Activated CD8-positive, alpha-beta T cell treated with anti-CD3 and anti-CD28 coated beads for 36 hours (primary cell): ENCODE data around the gene RAE1. TPM values are rescaled to one million over a fixed set of nuclear protein-coding genes. Genes with fewer than 3 reads are reported as not detected.

Source experiments
- ATAC-seq: fragments of 200-7000 bp; cut with Tn5 transposase; one replicate; pipeline ENCODE4 v1.10.0; 2021; ENCODE audit warnings: mild to moderate bottlenecking, moderate library complexity
- CTCF ChIA-PET: fragments of 350-600 bp; sonication (Branson Sonifier 250); formaldehyde crosslinking; loops from one replicate; lab custom pipeline; 2021; ENCODE audit warnings: antibody characterized with exemption; lab: Charles Lee
- POLR2A ChIA-PET: fragments of 350-600 bp; sonication (Branson Sonifier 250); formaldehyde crosslinking; loops from one replicate; lab custom pipeline; 2021; ENCODE audit warnings: antibody characterized with exemption; lab: Charles Lee
- DNase-seq: peaks from one replicate; pipeline ENCODE4 v3.0.0-alpha.2; 2020
- H3K27ac Mint-ChIP-seq: one replicate; pipeline ENCODE4 v1.8.0; 2021; ENCODE audit warnings: mild to moderate bottlenecking, mixed read lengths
- H3K27me3 Mint-ChIP-seq: one replicate; pipeline ENCODE4 v1.8.0; 2021; ENCODE audit warnings: mixed read lengths
- H3K36me3 Mint-ChIP-seq: one replicate; pipeline ENCODE4 v1.8.0; 2021; ENCODE audit warnings: low read depth, mixed read lengths
- H3K4me1 Mint-ChIP-seq: one replicate; pipeline ENCODE4 v1.8.0; 2021; ENCODE audit warnings: low read depth, mixed read lengths
- H3K4me3 Mint-ChIP-seq: one replicate; pipeline ENCODE4 v1.8.0; 2021; ENCODE audit warnings: mild to moderate bottlenecking, moderate library complexity, mixed read lengths
- H3K9me3 Mint-ChIP-seq: one replicate; pipeline ENCODE4 v1.8.0; 2021; ENCODE audit warnings: mixed read lengths
- intact Hi-C: fragments of 100-400 bp; cut with micrococcal nuclease; formaldehyde crosslinking; loops from one replicate; pipeline ENCODE4 v1.10.0; 2022
- total RNA-seq, 2 experiments: library from RNA; stranded (reverse); gene quantifications; one replicate each; pipeline ENCODE4 v1.2.3, GENCODE V29; 2021
- TF ChIP-seq, protein P1 (sequence below): fragments of 200-600 bp; IDR thresholded peaks from one replicate; pipeline ENCODE4 v1.8.0; 2022; ENCODE audit warnings: antibody characterized with exemption, mild to moderate bottlenecking

Gene RAE1
- total RNA-seq, 2 experiments from 2014 or later: 41.1 to 42.9 TPM

GRCh38 chr20:57381596-57382503, 30.8 kb downstream of the RAE1 start:
- peak; percentile 90 for DNase-seq
- Mint-ChIP-seq H3K9me3 (no peaks in the 10 kb centered on the region), H3K4me1 (peaks cover 24% of the 10 kb centered on the region), H3K4me3 (no peak overlapping the region), H3K27me3 (no peaks in the 10 kb centered on the region), H3K36me3 (peaks cover 12% of the 10 kb centered on the region), H3K27ac (peak overlapping the region; percentile 74)
- intact Hi-C loops: loop anchor here (1.0 to 5.0 kb wide), 2 partner anchors 113 to 205 kb away; no protein-coding TSS in a partner anchor
- peak; percentile 87 for ATAC-seq
- TF ChIP-seq, protein P1, sequence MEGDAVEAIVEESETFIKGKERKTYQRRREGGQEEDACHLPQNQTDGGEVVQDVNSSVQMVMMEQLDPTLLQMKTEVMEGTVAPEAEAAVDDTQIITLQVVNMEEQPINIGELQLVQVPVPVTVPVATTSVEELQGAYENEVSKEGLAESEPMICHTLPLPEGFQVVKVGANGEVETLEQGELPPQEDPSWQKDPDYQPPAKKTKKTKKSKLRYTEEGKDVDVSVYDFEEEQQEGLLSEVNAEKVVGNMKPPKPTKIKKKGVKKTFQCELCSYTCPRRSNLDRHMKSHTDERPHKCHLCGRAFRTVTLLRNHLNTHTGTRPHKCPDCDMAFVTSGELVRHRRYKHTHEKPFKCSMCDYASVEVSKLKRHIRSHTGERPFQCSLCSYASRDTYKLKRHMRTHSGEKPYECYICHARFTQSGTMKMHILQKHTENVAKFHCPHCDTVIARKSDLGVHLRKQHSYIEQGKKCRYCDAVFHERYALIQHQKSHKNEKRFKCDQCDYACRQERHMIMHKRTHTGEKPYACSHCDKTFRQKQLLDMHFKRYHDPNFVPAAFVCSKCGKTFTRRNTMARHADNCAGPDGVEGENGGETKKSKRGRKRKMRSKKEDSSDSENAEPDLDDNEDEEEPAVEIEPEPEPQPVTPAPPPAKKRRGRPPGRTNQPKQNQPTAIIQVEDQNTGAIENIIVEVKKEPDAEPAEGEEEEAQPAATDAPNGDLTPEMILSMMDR: peak; percentile 90
- ChIA-PET CTCF (interaction anchor here (0.6 to 4.8 kb wide), 31 partner anchors 10 to 914 kb away, joined by 3 to 35 read pairs (median 5); partner anchors contain the start of gene RBM38), POLR2A (interaction anchor here (0.8 to 3.4 kb wide), 3 partner anchors 11 to 18 kb away, joined by 3 to 15 read pairs (median 7); no protein-coding TSS in a partner anchor)

- intact Hi-C loops: loop anchor here (1.0 to 5.0 kb wide), 2 partner anchors 113 to 205 kb away; no protein-coding TSS in a partner anchor
- DNase-seq (no peak), ATAC-seq (no peak)
- Mint-ChIP-seq H3K27me3 (no peaks in the 10 kb centered on the region), H3K9me3 (no peaks in the 10 kb centered on the region), H3K36me3 (peaks cover 7% of the 10 kb centered on the region), H3K4me3 (no peak overlapping the region), H3K4me1 (peaks cover 24% of the 10 kb centered on the region), H3K27ac (peak overlapping the region; percentile 74)
- ChIA-PET CTCF (interaction anchor here (0.6 to 4.8 kb wide), 29 partner anchors 9 to 915 kb away, joined by 3 to 35 read pairs (median 6); partner anchors contain the start of gene RBM38), POLR2A (interaction anchor here (0.8 to 3.4 kb wide), 4 partner anchors 10 to 17 kb away, joined by 3 to 15 read pairs (median 5); no protein-coding TSS in a partner anchor)
- TF ChIP-seq, protein P1: no peak
These were observed 31.5 kb downstream of the RAE1 start for GRCh38 chr20:57382516-57382915.

DNA sequence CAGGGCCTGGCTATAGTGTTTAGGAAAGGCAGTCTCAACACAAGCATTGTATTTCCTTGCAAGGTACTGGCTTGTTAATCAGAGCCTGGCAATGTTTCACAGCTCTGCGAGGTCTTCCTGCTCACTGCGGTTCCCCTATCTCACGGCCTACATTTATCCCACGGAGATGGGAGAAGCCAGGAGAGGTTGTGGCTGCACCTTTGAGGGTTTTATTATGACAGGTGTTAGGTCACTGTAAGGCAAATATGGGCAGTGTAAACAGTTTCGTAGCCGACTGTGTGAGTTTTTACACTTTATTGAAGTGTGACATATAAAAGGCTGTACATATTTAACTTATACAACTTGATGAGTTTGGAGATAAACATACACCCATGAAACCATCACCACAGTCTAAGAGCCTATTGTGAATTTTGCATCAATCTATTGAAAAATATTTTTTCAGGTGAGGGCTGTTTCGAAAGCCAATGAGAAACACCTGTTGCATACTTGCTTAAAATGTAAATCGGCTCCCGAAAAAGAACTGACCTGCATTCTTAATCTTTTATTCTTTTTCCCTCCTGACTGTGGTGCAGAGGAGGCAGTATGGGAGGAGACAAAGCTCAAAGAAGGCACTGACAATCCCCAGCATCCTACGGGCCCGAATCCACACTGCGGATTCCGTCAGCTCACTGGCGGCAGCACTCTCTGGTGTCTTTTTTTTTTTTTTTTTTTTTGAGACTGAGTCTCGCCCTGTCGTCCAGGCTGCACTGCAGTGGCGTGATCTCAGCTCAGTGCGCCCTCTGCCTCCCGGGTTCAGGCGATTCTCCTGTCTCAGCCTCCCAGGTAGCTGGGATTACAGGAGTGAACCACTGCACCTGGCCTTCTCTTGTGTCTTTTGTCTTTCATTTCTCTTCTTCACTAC, 32.6 kb downstream of the RAE1 start:
- peaks cover 22% of the 10 kb centered on the region for H3K4me1 Mint-ChIP-seq
- no peaks in the 10 kb centered on the region for H3K27me3 Mint-ChIP-seq
- DNase-seq: no peak
- TF ChIP-seq, protein P1: no peak
- no peak for ATAC-seq
- no peaks in the 10 kb centered on the region for H3K9me3 Mint-ChIP-seq
- no peak overlapping the region for H3K27ac Mint-ChIP-seq
- peaks cover 1% of the 10 kb centered on the region for H3K36me3 Mint-ChIP-seq
- H3K4me3 Mint-ChIP-seq: no peak overlapping the region
- POLR2A ChIA-PET: interaction anchor here (0.7 to 0.8 kb wide), 2 partner anchors 10 to 24 kb away, joined by 3 read pairs; no protein-coding TSS in a partner anchor
- CTCF ChIA-PET: interaction anchor here (0.8 to 4.8 kb wide), 5 partner anchors 15 to 115 kb away, joined by 3 to 35 read pairs (median 17); no protein-coding TSS in a partner anchor
- intact Hi-C loops: loop anchor here (5.0 kb wide), 1 partner anchor 204 kb away; no protein-coding TSS in a partner anchor

- Mint-ChIP-seq H3K4me3 (no peak overlapping the region), H3K9me3 (no peaks in the 10 kb centered on the region), H3K27ac (no peak overlapping the region), H3K4me1 (peaks cover 16% of the 10 kb centered on the region), H3K36me3 (peaks cover 1% of the 10 kb centered on the region), H3K27me3 (no peaks in the 10 kb centered on the region)
- ATAC-seq (no peak), DNase-seq (no peak)
- intact Hi-C loops: loop anchor here (5.0 kb wide), 1 partner anchor 203 kb away; no protein-coding TSS in a partner anchor
- ChIA-PET CTCF (interaction anchor here (2.1 to 3.8 kb wide), 2 partner anchors 14 to 111 kb away, joined by 8 to 17 read pairs; no protein-coding TSS in a partner anchor), POLR2A (no interaction called here)
- TF ChIP-seq, protein P1: no peak
These were observed 33.4 kb downstream of the RAE1 start for GRCh38 chr20:57384486-57384885.
